ENCODE measurements around the gene CLCF1. TPM values are rescaled to one million over a fixed set of nuclear protein-coding genes. Genes with fewer than 3 reads are reported as not detected.
A peak's percentile ranks its signal among the peaks of the same experiment; 100 is the strongest.

Gene CLCF1
- total RNA-seq, 1 experiment from 2014 or later = 9.3 TPM

DNA sequence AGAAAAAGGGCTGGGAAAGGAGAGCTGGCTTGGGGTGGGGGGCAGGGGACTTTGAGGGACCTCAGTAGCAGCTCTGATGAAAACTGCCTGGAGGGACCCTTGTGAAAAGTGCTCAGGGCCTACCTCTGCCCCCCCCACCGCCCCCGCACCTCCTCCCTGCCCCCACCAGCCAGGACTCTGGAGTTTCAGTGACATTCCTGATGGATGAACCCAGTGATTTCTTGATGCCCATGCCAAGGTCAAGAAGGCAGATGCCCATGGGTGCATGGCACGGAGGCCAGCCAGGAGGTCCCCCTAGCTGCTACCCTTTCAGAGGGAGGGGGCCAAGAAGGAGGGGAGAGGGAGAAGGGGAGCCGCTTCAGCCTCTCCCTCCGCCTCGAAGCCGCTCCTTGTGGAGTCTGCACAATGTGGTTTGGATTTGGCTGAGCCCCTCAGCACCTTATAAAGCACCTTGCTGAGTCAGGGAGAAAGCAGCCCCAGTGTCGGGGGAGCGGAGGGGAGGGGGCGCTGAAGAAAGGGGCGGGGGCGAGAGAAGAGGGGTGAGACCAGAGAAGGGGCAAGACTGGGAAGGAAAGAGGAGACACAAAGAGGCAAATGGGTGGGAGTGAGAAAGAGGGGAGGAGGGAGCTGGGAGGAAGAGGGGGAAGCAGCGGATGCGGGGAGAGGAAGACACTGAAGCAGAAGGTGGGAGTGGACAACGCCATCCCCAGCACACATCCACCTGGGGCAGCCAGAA lies 2.1 kb upstream of the CLCF1 start:
- DNase-seq (ENCODE audit: low read depth) = no peak

DNA sequence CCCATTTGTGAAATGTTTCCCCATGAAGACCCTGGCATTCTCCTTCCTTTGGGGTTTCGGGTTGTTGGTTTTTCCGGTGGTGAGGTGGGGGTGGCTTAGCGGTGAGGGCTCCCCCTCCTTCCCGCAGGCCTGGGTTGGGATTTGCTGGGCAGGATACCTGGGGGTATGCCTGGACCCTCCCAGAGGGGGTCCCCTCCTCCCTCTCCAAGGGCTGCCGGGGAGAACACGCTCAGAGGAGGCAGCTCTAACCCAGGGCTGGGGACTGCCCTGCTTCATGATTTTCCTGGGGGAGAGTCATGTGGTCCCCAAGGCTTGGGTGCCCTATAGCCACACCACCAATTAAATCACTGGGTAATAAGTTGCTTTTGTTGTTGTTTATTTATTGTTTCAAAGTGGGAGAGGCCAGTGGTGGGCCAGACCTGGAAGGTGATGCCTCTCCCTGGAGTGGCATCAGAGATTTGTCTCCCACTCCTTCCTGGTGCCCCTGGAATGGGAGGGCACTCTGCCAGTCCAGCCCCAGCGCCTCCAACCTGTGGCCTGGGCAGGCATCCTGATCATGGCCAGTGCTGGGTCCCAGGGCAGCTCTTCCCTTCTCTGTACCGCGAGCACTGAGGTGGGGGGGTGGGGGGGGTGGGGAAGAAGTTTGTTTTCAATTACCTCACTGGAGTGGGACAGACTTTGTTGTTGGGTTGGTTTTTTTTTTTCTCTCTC lies 1.3 kb upstream of the CLCF1 start:
- no peak for DNase-seq (ENCODE audit: low read depth)

DNA sequence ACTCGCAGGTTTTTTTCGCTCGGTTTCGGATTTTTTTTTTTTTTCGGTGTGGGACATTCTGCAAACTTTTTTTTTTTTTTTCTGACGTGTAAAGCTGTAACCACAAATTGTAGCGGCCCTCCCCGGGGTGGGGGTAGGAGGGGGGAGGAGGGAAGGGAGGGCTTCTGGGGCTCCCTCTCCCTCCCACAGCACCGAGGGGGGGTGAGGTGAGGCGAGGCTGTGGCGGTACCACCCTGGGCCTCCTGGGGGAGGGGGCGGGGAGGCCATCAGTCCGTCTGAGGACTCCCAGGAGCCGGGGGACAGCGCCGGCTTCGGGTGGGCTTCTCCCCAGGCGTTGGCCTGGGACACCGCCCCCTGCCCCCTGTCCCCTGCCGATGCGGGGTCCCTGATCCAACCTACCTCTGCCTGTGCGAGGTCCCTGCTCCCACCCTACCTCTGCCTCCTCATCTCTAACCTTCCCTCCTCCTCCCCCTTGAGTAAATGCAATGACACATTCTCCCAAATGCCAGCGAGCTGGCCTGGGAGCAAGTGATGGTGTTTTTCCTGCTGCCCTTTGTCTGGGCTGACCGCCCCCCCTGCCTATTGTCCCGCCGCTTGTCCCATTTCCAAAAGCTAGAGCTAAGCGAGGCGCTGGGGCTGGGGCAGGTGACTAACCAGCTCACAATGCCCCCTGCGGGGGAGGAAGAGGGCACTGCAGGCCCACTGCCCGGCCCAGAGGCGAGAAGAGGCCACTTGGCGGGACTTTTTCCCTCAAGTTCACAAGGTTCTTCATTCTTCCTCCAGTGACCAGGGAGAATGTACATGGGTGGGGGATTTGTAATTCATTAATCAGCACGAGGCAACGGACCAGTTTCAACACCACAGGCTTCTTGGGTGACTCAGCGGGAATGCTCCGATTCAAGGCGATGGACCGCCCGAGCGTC lies 511 bp upstream of the CLCF1 start:
- peak; percentile 98 for DNase-seq (ENCODE audit: low read depth)

DNA sequence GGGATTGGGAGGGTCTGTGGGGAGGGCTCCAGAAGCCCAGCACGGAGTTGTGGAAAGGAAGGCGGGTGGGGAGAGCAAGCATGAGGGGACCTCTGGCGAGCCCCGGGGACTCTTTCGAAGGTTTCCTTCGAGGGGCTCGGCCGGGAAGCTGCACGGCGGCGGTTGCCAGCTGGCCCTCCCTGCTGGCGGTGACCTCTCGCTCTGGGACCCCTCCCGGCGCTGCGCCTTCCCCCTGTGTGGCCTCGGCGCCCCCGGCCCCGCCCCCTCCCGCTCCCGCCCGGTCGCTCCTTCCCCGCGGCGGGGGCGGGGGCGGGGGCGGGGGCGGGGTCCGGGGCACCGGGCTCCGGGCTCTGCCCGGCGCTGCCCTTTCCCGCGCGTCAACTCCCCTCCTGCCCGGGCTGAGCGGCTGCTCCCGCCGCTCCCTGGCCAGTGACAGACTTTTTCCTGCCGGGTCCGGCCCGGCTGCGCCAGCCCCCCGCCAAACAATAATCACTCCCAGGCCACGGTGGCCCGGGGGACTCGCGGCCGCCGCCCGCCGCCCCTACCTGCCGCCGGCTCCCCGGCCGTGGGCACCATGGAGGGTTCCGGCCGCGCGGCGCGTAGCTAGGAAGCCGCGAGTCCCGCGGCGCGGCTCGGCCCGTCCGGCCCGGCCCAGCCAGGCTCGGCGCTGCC lies 941 bp downstream of the CLCF1 start:
- DNase-seq (ENCODE audit: low read depth) = no peak

DNA sequence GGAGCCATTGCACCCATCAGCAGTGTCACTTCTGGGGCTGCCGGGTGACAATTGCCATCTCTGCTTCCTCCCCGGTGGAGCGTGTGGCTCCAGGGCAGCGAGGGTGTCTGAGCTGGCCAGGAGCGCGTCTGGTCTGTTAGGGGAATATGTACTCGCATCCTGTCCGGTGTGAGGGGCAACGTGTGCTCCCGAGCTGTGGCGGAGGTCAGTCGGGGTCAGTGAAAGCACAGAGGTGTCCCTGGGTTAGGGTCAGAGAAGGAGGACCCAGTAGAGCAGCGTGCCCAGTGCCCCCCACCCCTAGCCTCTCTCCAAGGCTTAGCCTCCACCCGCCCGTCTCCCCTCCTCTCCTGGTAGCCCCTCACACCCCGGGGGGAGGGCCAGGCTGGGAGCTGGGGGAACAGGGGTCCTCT lies 1.5 kb downstream of the CLCF1 start:
- DNase-seq (ENCODE audit: low read depth) = no peak

DNA sequence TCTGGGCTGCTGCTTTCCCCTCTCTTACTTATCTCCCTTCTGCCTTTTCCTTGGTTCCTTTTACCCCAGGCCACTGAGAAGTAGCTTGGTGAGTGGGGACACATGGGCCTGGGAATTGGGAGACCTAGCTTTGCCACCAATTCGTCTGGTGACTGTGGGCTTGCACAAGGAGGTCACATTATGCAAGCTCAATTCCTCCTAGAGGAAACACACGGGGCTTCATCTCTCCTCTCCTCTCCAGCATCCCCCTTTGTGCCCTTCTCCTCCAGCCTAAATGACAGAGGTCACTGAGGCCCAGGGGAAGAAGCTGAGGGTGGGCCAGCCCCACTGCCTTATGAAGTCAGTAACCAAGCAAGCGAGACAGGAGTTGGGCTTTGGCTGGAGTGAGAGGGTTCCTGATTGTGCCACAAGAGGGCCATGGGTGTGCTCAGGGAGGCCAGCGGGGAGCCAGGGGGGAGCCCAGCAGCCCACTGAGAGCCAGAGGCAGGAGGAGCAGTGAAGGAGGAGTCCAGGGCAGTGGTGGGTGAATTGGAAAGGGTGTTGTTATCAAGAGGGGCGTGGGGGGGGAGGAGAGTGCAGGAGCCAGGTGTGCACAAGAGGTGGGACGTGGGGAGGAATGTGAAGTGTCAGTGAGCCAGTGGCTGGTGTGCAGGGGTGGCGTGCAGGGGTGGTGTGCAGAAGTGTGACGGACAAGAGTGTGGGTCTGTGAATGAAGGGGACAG lies 2.0 kb downstream of the CLCF1 start:
- DNase-seq (ENCODE audit: low read depth) = no peak

DNA sequence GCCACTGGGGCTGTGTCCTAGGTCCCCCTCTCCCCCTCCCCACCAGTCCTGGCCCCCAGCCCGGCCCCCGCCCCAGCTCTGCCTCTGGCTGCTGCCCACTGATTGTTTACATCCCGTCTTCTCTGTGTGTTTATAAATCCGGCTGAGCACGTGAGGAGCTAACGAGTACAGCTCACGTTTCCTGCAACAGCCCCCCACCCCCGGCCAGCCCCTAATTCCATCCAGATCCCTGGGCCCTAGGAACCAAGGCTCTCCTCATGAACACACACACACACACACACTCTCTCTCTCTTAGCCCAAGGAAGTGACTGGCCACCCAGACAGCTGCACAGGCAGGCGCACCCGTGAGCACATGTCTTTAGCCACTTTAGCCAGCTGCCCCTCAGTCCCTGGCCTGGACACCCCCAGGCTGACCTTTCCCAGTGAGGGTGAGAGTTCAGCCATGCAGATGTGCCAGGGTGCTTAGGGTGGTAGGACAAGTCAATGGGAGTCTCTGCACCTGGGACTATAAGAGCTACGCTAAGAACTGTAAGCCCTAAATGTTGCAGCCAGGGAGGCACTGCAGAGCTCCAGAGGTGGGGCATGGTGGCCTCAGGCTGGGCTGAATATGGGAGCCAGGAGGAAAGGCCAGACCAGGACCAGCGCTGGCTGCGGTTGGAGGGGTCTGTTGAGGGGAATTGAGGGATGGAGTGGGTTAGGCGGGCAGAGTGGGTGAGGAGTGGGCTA lies 2.9 kb downstream of the CLCF1 start:
- DNase-seq (ENCODE audit: low read depth) = no peak

DNA sequence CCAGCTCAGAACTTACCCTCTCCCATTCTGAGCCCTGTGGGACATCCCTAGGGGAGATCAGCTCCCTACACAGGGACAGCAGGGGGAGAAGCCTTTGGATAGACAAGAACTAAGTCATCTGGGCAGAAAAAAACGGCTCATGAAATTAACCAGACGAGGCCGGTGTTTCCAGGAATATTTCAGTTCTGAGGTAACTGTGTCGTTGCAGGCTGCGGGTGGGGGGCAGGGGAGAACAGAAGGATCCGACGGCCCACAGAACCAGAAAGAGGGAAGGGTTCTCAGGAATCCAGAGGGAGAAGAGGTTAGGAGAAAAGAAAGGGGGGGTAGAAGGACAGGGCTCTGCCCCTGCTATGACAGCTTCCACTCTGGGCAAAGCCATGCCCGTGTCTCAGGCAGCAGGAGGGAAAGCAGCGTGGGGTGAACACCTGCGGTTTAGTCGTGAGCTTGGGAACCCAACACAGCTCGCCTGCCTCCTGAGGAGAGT lies 3.6 kb downstream of the CLCF1 start:
- DNase-seq (ENCODE audit: low read depth) = no peak

DNA sequence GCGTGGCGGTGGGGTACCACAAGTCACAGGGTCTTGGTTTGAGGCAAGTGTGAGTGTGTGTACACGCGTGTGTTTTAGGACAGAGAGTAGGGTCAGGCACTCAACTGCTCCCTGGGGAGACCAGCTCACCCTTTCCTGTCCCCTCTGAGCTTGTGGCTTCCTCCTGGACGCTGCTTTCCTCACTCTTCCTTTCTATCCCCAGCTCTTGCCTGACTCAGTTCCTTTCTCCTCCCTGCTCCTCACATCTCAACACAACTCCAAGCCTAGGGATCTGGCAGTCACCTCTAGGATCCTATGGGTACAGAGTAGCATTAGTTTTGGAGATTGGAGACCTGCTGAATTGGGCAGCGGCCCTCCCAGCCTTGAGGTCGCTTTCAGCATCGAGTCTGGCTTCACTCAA lies 4.1 kb downstream of the CLCF1 start:
- DNase-seq (ENCODE audit: low read depth) = no peak

DNA sequence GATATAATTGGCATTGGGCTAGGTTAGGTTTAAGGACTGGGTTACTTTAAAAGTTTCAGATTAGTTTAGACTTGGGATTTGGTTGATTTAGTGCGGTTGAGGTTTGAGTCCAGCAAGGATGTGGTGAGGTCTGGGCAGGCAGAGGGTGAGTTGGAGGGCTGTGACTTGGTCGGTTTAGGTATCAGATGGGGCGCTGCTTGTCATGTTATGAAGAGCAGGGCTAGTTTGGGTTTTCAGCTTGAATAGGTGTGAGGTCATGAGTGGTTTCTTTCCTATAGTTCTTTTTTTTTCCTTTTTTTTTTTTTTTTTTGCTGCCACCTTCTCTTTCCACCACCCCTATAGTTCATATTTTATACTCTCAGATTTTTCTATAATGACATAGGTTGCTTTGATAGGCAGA lies 4.8 kb downstream of the CLCF1 start:
- DNase-seq (ENCODE audit: low read depth) = no peak

DNA sequence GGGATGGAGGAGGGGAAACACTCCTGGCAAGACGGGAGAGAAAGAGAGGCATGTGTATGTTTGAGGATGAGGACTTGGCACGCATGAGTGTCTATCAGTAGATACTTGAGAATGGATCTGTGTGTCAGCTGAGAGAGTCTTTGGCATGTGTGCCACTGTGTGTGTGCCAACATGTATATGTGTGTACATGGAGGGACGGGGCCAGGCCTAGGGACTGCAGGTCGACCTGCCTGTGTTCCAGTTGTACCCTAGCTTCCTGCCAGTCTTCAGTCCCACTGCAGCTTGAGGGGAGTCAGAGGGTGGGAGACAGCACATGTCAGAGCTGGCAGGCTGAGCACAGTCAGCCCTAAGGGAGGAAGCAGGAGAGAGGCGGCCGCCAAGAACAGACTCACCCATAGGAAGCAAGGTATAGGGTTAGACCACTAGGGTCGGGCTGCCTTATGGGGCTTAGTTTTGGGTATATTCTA lies 5.6 kb downstream of the CLCF1 start:
- DNase-seq (ENCODE audit: low read depth) = no peak

DNA sequence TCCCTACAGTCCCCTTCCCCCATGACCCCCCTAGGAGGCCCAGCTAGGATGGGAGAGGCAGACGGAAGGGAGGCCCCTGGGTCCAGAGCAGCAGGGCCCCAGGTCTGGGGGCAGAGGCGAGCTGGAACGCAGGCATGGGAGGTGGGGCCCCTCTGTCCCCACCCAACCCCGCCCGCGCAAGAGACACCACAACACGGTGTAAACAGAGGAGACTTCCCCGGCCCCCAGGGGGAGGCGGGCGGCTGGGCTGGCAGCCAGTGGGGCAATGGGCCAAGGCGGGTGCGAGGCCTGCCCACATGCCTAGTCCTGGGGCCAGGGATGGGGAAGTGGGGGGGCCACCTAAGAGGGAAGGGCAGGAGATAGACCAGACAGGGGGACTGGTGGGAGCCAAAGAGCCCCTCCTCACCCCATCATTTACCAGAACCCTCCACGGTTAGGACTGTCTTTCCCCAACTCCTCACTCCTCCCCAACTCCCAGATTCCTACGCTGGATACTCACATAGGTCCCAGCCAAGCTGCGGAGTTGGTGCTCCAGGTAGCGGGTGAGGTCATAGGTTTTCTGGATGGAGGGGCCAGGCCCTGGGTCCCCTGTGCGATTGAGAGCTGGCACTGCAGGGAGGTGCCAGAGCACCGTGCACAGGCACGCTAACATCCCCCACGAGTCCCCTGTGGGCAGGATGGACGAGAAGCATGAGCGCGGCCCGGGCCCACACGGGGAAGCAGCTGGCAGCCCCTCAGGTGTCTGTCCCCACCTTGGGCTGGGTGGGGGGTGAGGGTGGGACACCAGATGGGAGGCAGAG lies 6.2 kb downstream of the CLCF1 start:
- no peak for DNase-seq (ENCODE audit: low read depth)

DNA sequence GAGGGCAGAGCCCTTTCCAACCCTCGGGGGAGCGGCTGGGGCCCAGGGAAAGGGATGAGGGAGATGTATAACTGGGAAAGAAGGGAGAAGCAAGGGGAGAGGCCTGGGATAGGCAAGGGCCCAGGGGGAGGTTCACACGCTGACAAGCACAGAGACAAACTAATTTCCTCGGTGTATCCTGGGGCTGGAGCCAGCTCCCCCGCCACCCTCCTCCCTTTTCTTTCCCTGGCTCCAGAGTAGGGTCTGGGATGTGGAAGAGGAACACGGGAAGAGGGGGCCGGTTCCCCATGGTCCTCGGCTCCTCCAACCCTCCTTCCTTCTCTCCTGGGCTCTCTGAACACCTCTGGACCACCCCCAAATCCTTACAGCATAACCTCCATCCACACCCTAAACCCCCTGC lies 6.9 kb downstream of the CLCF1 start:
- DNase-seq (ENCODE audit: low read depth) = no peak

DNA sequence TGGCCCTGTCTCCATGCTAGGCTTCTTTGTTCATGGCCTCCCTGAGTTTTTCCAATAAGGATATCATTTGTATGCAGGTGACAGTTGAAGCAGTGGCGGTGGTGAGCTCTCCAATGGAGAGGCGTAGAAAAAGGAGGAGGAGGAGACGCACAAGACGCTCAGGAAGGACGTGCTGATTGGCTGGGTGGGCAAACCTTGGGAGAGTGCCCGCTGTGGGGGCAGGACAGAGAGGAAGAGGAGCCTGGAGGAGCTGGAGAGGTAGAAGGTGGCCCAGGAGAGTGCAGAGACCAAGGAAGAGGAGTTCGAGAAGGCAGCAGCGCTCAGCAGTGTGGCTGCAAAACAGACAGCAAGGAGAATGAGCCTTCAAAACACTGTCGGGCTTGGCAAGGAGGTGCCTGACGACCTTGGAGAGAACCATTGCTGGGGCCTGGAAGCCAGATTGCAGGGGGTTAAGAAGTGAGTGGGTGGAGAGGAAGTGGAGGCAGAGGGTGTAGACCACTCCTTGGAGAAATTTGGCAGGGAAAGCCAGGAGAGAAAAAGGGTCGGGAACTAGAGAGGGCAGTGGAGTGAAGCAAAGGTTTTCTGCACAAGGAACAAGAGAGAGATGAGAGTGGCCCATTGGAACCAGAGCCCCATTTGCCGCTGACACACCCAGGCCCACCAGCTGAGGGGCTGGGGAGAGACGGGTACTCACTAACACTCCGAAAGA lies 7.5 kb downstream of the CLCF1 start:
- DNase-seq (ENCODE audit: low read depth) = no peak

DNA sequence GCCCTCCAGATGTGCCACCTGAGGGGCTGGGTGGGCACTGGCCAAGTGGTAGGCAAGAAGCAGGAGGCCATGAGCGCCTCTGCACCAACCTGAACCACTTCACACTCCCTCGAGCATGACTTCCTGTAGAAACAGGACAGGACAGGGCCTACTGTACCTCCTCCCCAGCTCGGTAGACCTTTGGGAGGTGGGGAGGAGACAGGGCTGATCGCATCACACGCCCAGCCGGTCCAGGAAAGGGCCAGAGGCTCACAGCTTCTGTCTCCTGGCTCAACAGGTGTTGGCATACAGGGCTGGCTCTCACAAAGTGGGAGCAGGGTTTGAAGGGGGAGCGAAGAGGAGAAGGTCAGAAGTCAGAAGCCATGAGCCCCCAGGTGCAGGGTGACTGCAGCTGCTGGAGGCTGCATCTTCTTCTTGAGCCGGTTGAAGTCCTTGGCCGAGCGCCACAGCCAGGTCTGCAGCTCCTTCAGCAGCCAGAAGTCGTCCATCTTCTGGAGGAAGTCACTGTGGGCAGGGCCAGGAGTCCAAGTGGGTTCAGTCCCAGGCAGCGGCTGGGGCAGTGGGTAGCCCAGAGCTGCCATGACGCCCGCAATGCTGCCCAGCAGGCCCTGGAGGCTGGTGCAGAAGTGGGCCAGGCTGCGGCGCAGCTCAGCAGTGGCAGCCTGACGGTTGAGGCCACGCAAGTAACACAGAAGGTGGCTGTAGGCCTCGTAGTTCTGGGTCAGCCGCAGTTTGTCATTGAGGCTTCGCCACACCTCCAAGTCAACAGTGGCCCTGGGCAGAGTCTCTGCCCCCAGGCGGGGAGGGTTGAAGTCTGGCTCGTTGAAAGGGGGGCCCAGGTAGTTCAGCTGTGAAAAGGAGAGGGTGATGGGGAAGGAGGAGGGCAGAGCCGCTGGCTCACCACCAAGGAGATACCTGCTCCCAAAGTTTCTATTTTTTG lies 8.3 kb downstream of the CLCF1 start:
- no peak for DNase-seq (ENCODE audit: low read depth)

DNA sequence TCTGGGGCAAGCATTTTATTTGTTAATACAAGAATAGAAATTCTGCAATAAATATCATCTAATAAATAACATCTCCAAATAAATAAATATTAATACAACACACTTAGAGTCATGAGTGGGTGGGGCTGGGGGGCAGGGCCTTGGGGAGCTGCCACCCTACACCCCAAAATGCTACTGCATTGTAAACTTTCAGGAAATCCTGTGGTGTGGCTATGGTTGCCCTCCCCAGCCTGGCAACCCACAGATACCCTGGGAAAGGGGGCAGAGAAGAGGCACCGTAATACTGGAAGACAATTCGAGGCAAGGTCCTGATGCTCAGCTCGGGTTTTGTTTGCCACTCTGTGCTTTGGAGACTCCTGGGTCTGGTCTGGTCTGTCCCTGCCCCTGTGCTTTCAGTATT lies 9.2 kb downstream of the CLCF1 start:
- DNase-seq (ENCODE audit: low read depth) = no peak
